ENCODE results near the gene TRIM37.
A peak's percentile ranks its signal among the peaks of the same experiment; 100 is the strongest.
"Not testable (repeated sequence)": the region's sequence is repeated elsewhere in the genome, so short reads cannot be mapped to it uniquely, and the experiment has no call there.

TRIM37 gene

GRCh38 chr17:59108400-59109102, 1.9 kb upstream of the TRIM37 start:
- DNase-seq (ENCODE audit: low read depth) = no peak

- peak; percentile 2 for DNase-seq (ENCODE audit: low read depth)
Observed at GRCh38 chr17:59107306-59107670, 608 bp upstream of the TRIM37 start.

- DNase-seq (ENCODE audit: low read depth) = peak; percentile 15
Observed at GRCh38 chr17:59105852-59106462, 723 bp downstream of the TRIM37 start.

- no peak for DNase-seq (ENCODE audit: low read depth)
Observed at GRCh38 chr17:59101178-59101577, 5.5 kb downstream of the TRIM37 start.

- DNase-seq (ENCODE audit: low read depth) = no peak
Observed at GRCh38 chr17:59097876-59098275, 8.8 kb downstream of the TRIM37 start.

- no peak for DNase-seq (ENCODE audit: low read depth)
Observed at GRCh38 chr17:59094861-59095530, 11.7 kb downstream of the TRIM37 start.

GRCh38 chr17:59093702-59094231, 12.9 kb downstream of the TRIM37 start:
- DNase-seq (ENCODE audit: low read depth) = peak; percentile 81

- no peak for DNase-seq (ENCODE audit: low read depth)
Observed at GRCh38 chr17:59093145-59093701, 13.5 kb downstream of the TRIM37 start.

- DNase-seq (ENCODE audit: low read depth) = not testable (repeated sequence)
Observed at GRCh38 chr17:59090593-59090992, 16.1 kb downstream of the TRIM37 start.

GRCh38 chr17:59084154-59084553, 22.5 kb downstream of the TRIM37 start:
- no peak for DNase-seq (ENCODE audit: low read depth)

- peak; percentile 18 for DNase-seq (ENCODE audit: low read depth)
Observed at GRCh38 chr17:59074494-59074893, 32.2 kb downstream of the TRIM37 start.

GRCh38 chr17:59073972-59074371, 32.7 kb downstream of the TRIM37 start:
- no peak for DNase-seq (ENCODE audit: low read depth)

GRCh38 chr17:59069856-59070255, 36.8 kb downstream of the TRIM37 start:
- DNase-seq (ENCODE audit: low read depth) = no peak

- DNase-seq (ENCODE audit: low read depth) = no peak
Observed at GRCh38 chr17:59067756-59068155, 38.9 kb downstream of the TRIM37 start.

- no peak for DNase-seq (ENCODE audit: low read depth)
Observed at GRCh38 chr17:59067340-59067739, 39.3 kb downstream of the TRIM37 start.

- DNase-seq (ENCODE audit: low read depth) = no peak
Observed at GRCh38 chr17:59062509-59062908, 44.2 kb downstream of the TRIM37 start.

- no peak for DNase-seq (ENCODE audit: low read depth)
Observed at GRCh38 chr17:59056857-59057256, 49.8 kb downstream of the TRIM37 start.

- no peak for DNase-seq (ENCODE audit: low read depth)
Observed at GRCh38 chr17:59049798-59050197, 56.9 kb downstream of the TRIM37 start.

GRCh38 chr17:59047616-59048015, 59.1 kb downstream of the TRIM37 start:
- no peak for DNase-seq (ENCODE audit: low read depth)

- no peak for DNase-seq (ENCODE audit: low read depth)
Observed at GRCh38 chr17:59046192-59046591, 60.5 kb downstream of the TRIM37 start.

GRCh38 chr17:59038734-59039133, 67.9 kb downstream of the TRIM37 start:
- DNase-seq (ENCODE audit: low read depth) = no peak

GRCh38 chr17:59037960-59038359, 68.7 kb downstream of the TRIM37 start:
- no peak for DNase-seq (ENCODE audit: low read depth)

GRCh38 chr17:59030811-59031210, 75.9 kb downstream of the TRIM37 start:
- DNase-seq (ENCODE audit: low read depth) = no peak
